Sigmoid colon (tissue), 4 donors: ENCODE measurements around the gene RNF126.

Experiments
- CTCF ChIP-seq, 4 experiments: fragments of 450-650 bp in 3 of 4; fragments of 200-600 bp in 1 of 4; IDR thresholded peaks; one replicate each; pipeline ENCODE4 v1.5.1; 2016 to 2019; ENCODE audit warnings: antibody characterized with exemption in 4 of 4, mild to moderate bottlenecking in 3 of 4, moderate library complexity in 2 of 4
- POLR2A ChIP-seq, 2 donors: fragments of 450-650 bp; IDR thresholded peaks; one replicate each; pipeline ENCODE4 v1.6.1; 2016; ENCODE audit warnings: antibody characterized with exemption in 2 of 2, mild to moderate bottlenecking in 2 of 2, moderate library complexity in 2 of 2
- POLR2AphosphoS5 ChIP-seq, 4 donors: sonication (generic); formaldehyde crosslinking; IDR thresholded peaks; one replicate each; pipeline ENCODE4 v1.6.1; 2017; ENCODE audit warnings: antibody characterized with exemption in 4 of 4

GRCh38 chr19:609004-609346 is 54.0 kb downstream of the RNF126 start:
- TF ChIP-seq CTCF (IDR thresholded peaks at IDR 0.05) (no peak), POLR2A (IDR thresholded peaks at IDR 0.05) (no peak), POLR2AphosphoS5 (IDR thresholded peaks at IDR 0.05) (no peak)
